Measurements from ENCODE around the gene SLC10A2.
"Not testable (repeated sequence)": the region's sequence is repeated elsewhere in the genome, so short reads cannot be mapped to it uniquely, and the experiment has no call there.

- not testable (repeated sequence) for TF ChIP-seq CTCF, POLR2AphosphoS5, POLR2A (IDR thresholded peaks at IDR 0.05)
These were observed 37.2 kb upstream of the SLC10A2 start for GRCh38 chr13:103103456-103103855.
